HepG2 (cell line): ENCODE results near the gene FBRSL1. TPM values are rescaled to one million over a fixed set of nuclear protein-coding genes. Genes with fewer than 3 reads are reported as not detected.

Source experiments
- ATAC-seq: fragments of 200-7000 bp; cut with Tn5 transposase; 3 replicates; pipeline ENCODE4 v1.9.1; 2020; ENCODE audit warnings: mild to moderate bottlenecking, moderate library complexity
- BruUV-seq: library from RNA; stranded (reverse); fragments of 400-500 nt; replicated peaks from 2 replicates; lab custom pipeline; 2021; lab: Mats Ljungman, UMichigan
- CTCF ChIA-PET: fragments of 300-600 bp; formaldehyde crosslinking; extraction: SDS; loops from one replicate; lab custom pipeline; 2021; ENCODE audit warnings: low total read pairs, inconsistent platforms, low intra/inter-chr PET ratio; lab: Yijun Ruan, JAX
- POLR2A ChIA-PET: fragments of 350-600 bp; sonication (Branson Sonifier 250); formaldehyde crosslinking; loops from one replicate; lab custom pipeline; 2020; ENCODE audit warnings: antibody characterized with exemption, inconsistent platforms; lab: Yijun Ruan, JAX
- DNase-seq: peaks from one replicate; pipeline ENCODE4 v3.0.0-alpha.2; 2015; ENCODE audit warnings: low spot score
- FAIRE-seq: peaks from 3 replicates; lab custom pipeline; 2011; peaks lifted over from hg19 to GRCh38; lab: Jason Lieb, UNC
- H2AFZ ChIP-seq: one replicate; pipeline ENCODE4 v1.6.1; 2011; ENCODE audit warnings: low read length, inconsistent platforms
- H3K27ac ChIP-seq: fragments of 300-600 bp; 3 replicates; pipeline ENCODE4 v1.8.0; 2011; ENCODE audit warnings: mixed run types, mild to moderate bottlenecking, mixed read lengths, low read length, inconsistent platforms; ENCODE audit not compliant: insufficient read depth; ENCODE audit errors: extremely low read length
- H3K27me3 ChIP-seq, 2 experiments: fragments of 200-600 bp in 1 of 2; 2 replicates in 1 of 2; 3 replicates in 1 of 2; pipeline versions ENCODE4 v1.6.0 to v1.8.0; 2011; ENCODE audit warnings: low read length in 2 of 2, mild to moderate bottlenecking in 2 of 2, moderate library complexity in 2 of 2, inconsistent platforms in 1 of 2; ENCODE audit not compliant: insufficient read depth in 2 of 2, control insufficient read depth in 1 of 2
- H3K36me3 ChIP-seq, 2 experiments: fragments of 200-600 bp in 1 of 2; replicated peaks in 1 of 2; 2 replicates in 1 of 2; 3 replicates in 1 of 2; pipeline versions ENCODE4 v1.5.1 to v1.8.0; 2011; ENCODE audit warnings: low read length in 2 of 2, inconsistent platforms in 1 of 2; ENCODE audit not compliant: insufficient read depth in 2 of 2, control insufficient read depth in 1 of 2
- H3K4me1 ChIP-seq: 2 replicates; pipeline ENCODE4 v1.5.1; 2012; ENCODE audit warnings: low read length, inconsistent platforms; ENCODE audit not compliant: insufficient read depth
- H3K4me2 ChIP-seq: 2 replicates; pipeline ENCODE4 v1.6.0; 2011; ENCODE audit warnings: low read depth, low read length, inconsistent platforms
- H3K4me3 ChIP-seq, 3 experiments: fragments of 200-600 bp in 1 of 3; sonication (generic), shearing (Covaris generic) in 1 of 3; replicated peaks in 1 of 3; 2 replicates each; pipeline ENCODE4 v1.5.1; 2011 to 2016; ENCODE audit warnings: low read length in 3 of 3, inconsistent platforms in 2 of 3, low read depth in 2 of 3, mild to moderate bottlenecking in 2 of 3, control low read depth in 1 of 3, mixed read lengths in 1 of 3; ENCODE audit not compliant: insufficient read depth in 1 of 3
- H3K79me2 ChIP-seq: one replicate; pipeline ENCODE4 v1.6.1; 2011; ENCODE audit warnings: low read length, inconsistent platforms; ENCODE audit not compliant: insufficient read depth
- H3K9ac ChIP-seq: 2 replicates; pipeline ENCODE4 v1.6.0; 2011; ENCODE audit warnings: mild to moderate bottlenecking, low read depth, low read length, inconsistent platforms; ENCODE audit not compliant: insufficient read depth
- H3K9me3 ChIP-seq: 2 replicates; pipeline ENCODE4 v1.5.1; 2012; ENCODE audit warnings: mild to moderate bottlenecking, low read length
- H4K20me1 ChIP-seq: 2 replicates; pipeline ENCODE4 v1.6.0; 2011; ENCODE audit warnings: inconsistent platforms, mild to moderate bottlenecking, low read length, moderate library complexity; ENCODE audit not compliant: insufficient read depth
- ETV6 ChIP-seq: sonication (generic); formaldehyde crosslinking; conservative IDR thresholded peaks from 2 replicates; pipeline ENCODE4 v1.4.0; 2020; ENCODE audit warnings: missing genetic modification reagents
- GATAD2A ChIP-seq: IDR thresholded peaks from 2 replicates; pipeline ENCODE4 v1.6.1; 2016
- HNF1A ChIP-seq, 2 experiments: sonication (generic) in 1 of 2; formaldehyde crosslinking in 1 of 2; IDR thresholded peaks; 2 replicates each; pipeline versions ENCODE4 v1.4.0 to v1.6.1; 2016 to 2020; ENCODE audit warnings: borderline replicate concordance in 1 of 2, low read depth in 1 of 2, mild to moderate bottlenecking in 1 of 2, missing genetic modification reagents in 1 of 2
- MED13 ChIP-seq: sonication (generic); formaldehyde crosslinking; IDR thresholded peaks from 2 replicates; pipeline ENCODE4 v1.5.0; 2020; ENCODE audit warnings: missing genetic modification reagents
- POLR2G ChIP-seq: fragments of 200-400 bp; formaldehyde crosslinking; IDR thresholded peaks from 2 replicates; pipeline ENCODE4 v1.6.1; 2018; ENCODE audit warnings: mild to moderate bottlenecking, low read depth, low read length, moderate library complexity
- ZFX ChIP-seq: sonication (generic); formaldehyde crosslinking; IDR thresholded peaks from 2 replicates; pipeline ENCODE4 v1.4.0; 2020; ENCODE audit warnings: mild to moderate bottlenecking, low read depth, missing genetic modification reagents, moderate library complexity
- ZNF281 ChIP-seq: sonication (generic); formaldehyde crosslinking; IDR thresholded peaks from 2 replicates; pipeline ENCODE4 v1.4.0; 2020; ENCODE audit warnings: missing genetic modification reagents, borderline replicate concordance
- ZNF441 ChIP-seq: sonication (generic); formaldehyde crosslinking; IDR thresholded peaks from 2 replicates; pipeline ENCODE4 v1.7.0; 2021; ENCODE audit warnings: missing genetic modification reagents, borderline replicate concordance
- ZNF484 ChIP-seq: sonication (generic); formaldehyde crosslinking; IDR thresholded peaks from 2 replicates; pipeline ENCODE4 v1.5.1; 2020; ENCODE audit warnings: mild to moderate bottlenecking, low read depth, missing genetic modification reagents, borderline replicate concordance
- ZNF773 ChIP-seq: sonication (generic); formaldehyde crosslinking; IDR thresholded peaks from 2 replicates; pipeline ENCODE4 v1.4.0; 2020; ENCODE audit warnings: missing genetic modification reagents, borderline replicate concordance
- ZNF788 ChIP-seq: sonication (generic); formaldehyde crosslinking; IDR thresholded peaks from 2 replicates; pipeline ENCODE4 v1.5.0; 2020; ENCODE audit warnings: mild to moderate bottlenecking, missing genetic modification reagents, borderline replicate concordance
- WGBS: methylation state at CpG from one replicate; pipeline ENCODE4 v1.1.6; 2017; ENCODE audit warnings: low lambda C conversion rate; 5-methylcytosine and 5-hydroxymethylcytosine counted together
- in situ Hi-C: cut with HindIII; loops from 2 replicates; pipeline ENCODE4 v1.10.0; 2017; ENCODE audit warnings: low pct_unique_long_range_greater_than_20kb; ENCODE audit not compliant: extremely low pct_ligation_motif_present
- intact Hi-C: fragments of 100-400 bp; cut with micrococcal nuclease; formaldehyde crosslinking; loops from one replicate; pipeline ENCODE4 v1.10.0; 2022; ENCODE audit not compliant: unreplicated experiment
- polyA plus RNA-seq, 8 experiments: library from polyadenylated mRNA; depleted of rRNA in 3 of 8; stranded (reverse) in 7 of 8; unstranded in 1 of 8; fragments of >200 nt; fragmentation: Illumina TruSeq in 4 of 8; extraction: Trizol in 4 of 8; gene quantifications; 2 replicates each; pipeline versions ENCODE4 v1.2.1 to v1.2.3, GENCODE V29; 2011 to 2016; ENCODE audit warnings: low read depth in 4 of 8, missing spikeins in 1 of 8, mixed read lengths in 1 of 8; ENCODE audit not compliant: insufficient read depth in 1 of 8
- total RNA-seq, 5 experiments: library from RNA; depleted of rRNA; stranded (reverse); fragments of >200 nt; fragmentation: Illumina TruSeq; extraction: Trizol; gene quantifications; 2 replicates each; pipeline ENCODE4 v1.2.3, GENCODE V29; 2016; ENCODE audit warnings: low read depth in 1 of 5

Gene FBRSL1
- total and polyA plus RNA-seq, 2 of the 13 experiments (the other 11 are each of a cell fraction or from before 2014, with no cell fraction given) = 3.6 to 7.9 TPM

- BruUV-seq = no TSS peak
These were observed 66.8 kb downstream of the FBRSL1 start for GRCh38 chr12:132556801-132557200.

More at GRCh38 chr12:132556801-132557200, 66.8 kb downstream of the FBRSL1 start:
- H3K27me3 ChIP-seq = no peaks in the 10 kb centered on the region
- 82% methylated on average over 8 of the region's 17 CpGs for WGBS
- intact Hi-C loops (no loop called here), in situ Hi-C loops (loop anchor here (5.0 kb wide), 1 partner anchor 140 kb away; no protein-coding TSS in a partner anchor)
- no peak overlapping the region for H3K4me2 ChIP-seq
- POLR2A ChIA-PET = no interaction called here
- H3K4me3 ChIP-seq = no peak overlapping the region
- DNase-seq = no peak
- H4K20me1 ChIP-seq = peaks cover 6% of the 10 kb centered on the region; the same call in 1 of the 2 replicates
- no peaks in the 10 kb centered on the region for H3K36me3 ChIP-seq
- no peak for ATAC-seq
- H3K9ac ChIP-seq = no peak overlapping the region
- H3K4me1 ChIP-seq = peaks cover 32% of the 10 kb centered on the region
- H2AFZ ChIP-seq = no peak overlapping the region
- H3K79me2 ChIP-seq = peaks cover 5% of the 10 kb centered on the region
- no peak overlapping the region for H3K27ac ChIP-seq
- FAIRE-seq = no peak
- no peak for TF ChIP-seq ETV6 (CRISPR knock-in tag)
- no peak for TF ChIP-seq GATAD2A (CRISPR knock-in tag)
- no peak for TF ChIP-seq ZNF773 (CRISPR knock-in tag)
- TF ChIP-seq ZNF788 (CRISPR knock-in tag) = no peak
- TF ChIP-seq ZNF484 (CRISPR knock-in tag) = no peak
- no peak for TF ChIP-seq ZNF441
- TF ChIP-seq ZNF281 = no peak
- TF ChIP-seq ZFX = no peak
- no peak for TF ChIP-seq MED13
- no peak for TF ChIP-seq POLR2G
- no peak for TF ChIP-seq HNF1A (IDR thresholded peaks at IDR 0.05; ENCODE audit: low read depth)
- no peak for TF ChIP-seq HNF1A (CRISPR knock-in tag; IDR thresholded peaks at IDR 0.05; ENCODE audit: borderline replicate concordance)
- H3K9me3 ChIP-seq = no peaks in the 10 kb centered on the region
- CTCF ChIA-PET = no interaction called here
